WERI-Rb-1 (cell line): ENCODE data around the gene LRRC61.

Experiments
- DNase-seq: peaks from one replicate; pipeline ENCODE4 v3.0.0-alpha.2; 2020
- H3K27ac ChIP-seq: fragments of 250-450 bp; sonication (Bioruptor Pico); 2 replicates; pipeline ENCODE4 v1.5.1; 2020; ENCODE audit warnings: mild to moderate bottlenecking, moderate library complexity
- H3K27me3 ChIP-seq: fragments of 250-450 bp; sonication (Bioruptor Pico); 2 replicates; pipeline ENCODE4 v1.5.1; 2021; ENCODE audit warnings: mild to moderate bottlenecking, low read depth, moderate library complexity; ENCODE audit not compliant: insufficient read depth, severe bottlenecking
- H3K36me3 ChIP-seq: fragments of 250-450 bp; sonication (Bioruptor Pico); 2 replicates; pipeline ENCODE4 v1.5.1; 2020; ENCODE audit warnings: mild to moderate bottlenecking, moderate library complexity
- H3K4me3 ChIP-seq: 2 replicates; pipeline ENCODE4 v1.5.1; 2011; ENCODE audit warnings: low read depth, mild to moderate bottlenecking, control low read depth, low read length
- H3K9me3 ChIP-seq: fragments of 250-450 bp; sonication (Bioruptor Pico); 2 replicates; pipeline ENCODE4 v1.5.1; 2021; ENCODE audit warnings: mild to moderate bottlenecking, moderate library complexity; ENCODE audit not compliant: severe bottlenecking
- CTCF ChIP-seq: IDR thresholded peaks from 2 replicates; pipeline ENCODE4 v1.5.1; 2011; ENCODE audit warnings: low read depth, mild to moderate bottlenecking, control low read depth, inconsistent platforms, low read length

Gene LRRC61

DNA sequence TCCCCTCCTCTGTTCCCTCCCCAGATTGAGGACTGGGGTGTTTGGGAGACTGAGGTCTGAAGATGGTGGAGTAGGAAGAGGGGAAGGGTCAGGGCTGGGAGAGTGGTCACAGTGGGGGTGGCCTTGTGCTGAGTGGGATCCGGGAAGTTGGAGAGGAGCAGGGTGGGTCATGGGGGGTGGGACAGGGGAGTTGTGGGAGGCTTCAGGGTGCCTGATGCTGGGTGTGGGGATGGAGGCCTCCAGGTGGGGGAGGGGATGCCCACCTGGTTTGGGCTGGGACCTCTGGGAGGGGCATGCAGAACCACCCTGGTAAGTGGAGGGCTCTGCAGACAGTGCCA, 58.6 kb downstream of the LRRC61 start:
- peak overlapping the region; percentile 82; the same call in 1 of the 2 replicates for H3K27ac ChIP-seq
- TF ChIP-seq CTCF = no peak
- H3K36me3 ChIP-seq = no peaks in the 10 kb centered on the region; the same call in 1 of the 2 replicates
- H3K27me3 ChIP-seq = no peaks in the 10 kb centered on the region
- no peak overlapping the region for H3K4me3 ChIP-seq
- no peaks in the 10 kb centered on the region for H3K9me3 ChIP-seq
- DNase-seq = no peak

- H3K4me3 ChIP-seq = no peak overlapping the region
- H3K27me3 ChIP-seq = no peaks in the 10 kb centered on the region
- no peak for TF ChIP-seq CTCF
- H3K36me3 ChIP-seq = no peaks in the 10 kb centered on the region; the same call in 1 of the 2 replicates
- H3K9me3 ChIP-seq = no peaks in the 10 kb centered on the region
- peak overlapping the region; percentile 82 for H3K27ac ChIP-seq
- no peak for DNase-seq
Measured at GRCh38 chr7:150382123-150382843, 59.1 kb downstream of the LRRC61 start.

DNA sequence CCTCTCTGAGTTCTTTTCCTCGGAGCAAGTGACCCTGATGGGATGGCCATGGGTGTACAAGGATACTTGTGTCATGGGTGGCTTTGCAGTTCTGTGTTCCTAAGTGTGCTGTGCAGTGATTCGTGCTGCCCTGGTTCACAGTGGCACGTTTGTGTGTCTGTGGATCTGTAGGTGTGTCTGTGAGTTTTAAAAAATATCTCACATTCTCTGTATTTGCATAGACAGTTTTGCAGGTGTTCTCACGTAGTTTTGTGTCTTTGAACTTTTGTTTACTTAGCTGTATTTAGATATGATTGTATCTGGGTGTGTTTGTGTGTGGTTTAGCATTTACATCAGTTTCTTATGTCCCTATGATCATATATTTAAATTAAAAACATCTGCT, 59.7 kb downstream of the LRRC61 start:
- H3K9me3 ChIP-seq = no peaks in the 10 kb centered on the region
- H3K27me3 ChIP-seq = no peaks in the 10 kb centered on the region
- H3K36me3 ChIP-seq = no peaks in the 10 kb centered on the region; the same call in 1 of the 2 replicates
- TF ChIP-seq CTCF = no peak
- H3K4me3 ChIP-seq = no peak overlapping the region
- DNase-seq = no peak
- peak overlapping the region; percentile 82 for H3K27ac ChIP-seq

GRCh38 chr7:150383710-150384397, 60.7 kb downstream of the LRRC61 start:
- peak overlapping the region; percentile 97 for H3K27ac ChIP-seq
- no peaks in the 10 kb centered on the region for H3K27me3 ChIP-seq
- DNase-seq = peak; percentile 100
- H3K4me3 ChIP-seq = peak overlapping the region; percentile 32
- H3K9me3 ChIP-seq = no peaks in the 10 kb centered on the region
- peak; percentile 39 for TF ChIP-seq CTCF
- H3K36me3 ChIP-seq = peaks cover 6% of the 10 kb centered on the region

- Histone ChIP-seq H3K27ac (peak overlapping the region; percentile 97), H3K27me3 (no peaks in the 10 kb centered on the region), H3K9me3 (no peaks in the 10 kb centered on the region), H3K4me3 (peak overlapping the region; percentile 32), H3K36me3 (peaks cover 12% of the 10 kb centered on the region)
- DNase-seq = no peak
- TF ChIP-seq CTCF = no peak
Measured at GRCh38 chr7:150384406-150385301, 61.5 kb downstream of the LRRC61 start.
